Thyroid gland (tissue), 4 donors: Measurements from ENCODE around the gene MEAK7. TPM values are rescaled to one million over a fixed set of nuclear protein-coding genes. Genes with fewer than 3 reads are reported as not detected.
A peak's percentile ranks its signal among the peaks of the same experiment; 100 is the strongest.

Experiments
- DNase-seq, 2 donors: peaks; one replicate each; pipeline ENCODE4 v3.0.0-alpha.2; 2019
- H3K27ac ChIP-seq, 3 donors: fragments of 200-600 bp; sonication (generic); 1 replicate in 2 of 3; 2 replicates in 1 of 3; pipeline ENCODE4 v1.5.1; 2016 to 2019; ENCODE audit warnings: mild to moderate bottlenecking in 1 of 3, moderate library complexity in 1 of 3
- H3K27me3 ChIP-seq: fragments of 200-600 bp; sonication (generic); one replicate; pipeline ENCODE4 v1.5.1; 2019
- H3K36me3 ChIP-seq, 2 donors: fragments of 200-600 bp; sonication (generic); one replicate each; pipeline ENCODE4 v1.5.1; 2016 to 2019
- H3K4me1 ChIP-seq, 2 donors: fragments of 200-600 bp; sonication (generic); one replicate each; pipeline ENCODE4 v1.5.1; 2017 to 2019
- H3K4me3 ChIP-seq, 3 donors: fragments of 200-600 bp; sonication (generic); replicated peaks in 1 of 3; 1 replicate in 2 of 3; 2 replicates in 1 of 3; pipeline ENCODE4 v1.5.1; 2016; ENCODE audit warnings: mild to moderate bottlenecking in 1 of 3
- H3K9me3 ChIP-seq: fragments of 200-600 bp; sonication (generic); one replicate; pipeline ENCODE4 v1.5.1; 2017
- CTCF ChIP-seq, 6 experiments: fragments of 200-600 bp in 3 of 6; fragments of 450-650 bp in 3 of 6; sonication (generic) in 3 of 6; IDR thresholded peaks; one replicate each; pipeline ENCODE4 v1.5.1; 2016 to 2019; ENCODE audit warnings: antibody characterized with exemption in 6 of 6, mild to moderate bottlenecking in 2 of 6, inconsistent platforms in 1 of 6, moderate library complexity in 1 of 6
- POLR2A ChIP-seq, 2 donors: fragments of 450-650 bp; IDR thresholded peaks; one replicate each; pipeline ENCODE4 v1.6.1; 2017; ENCODE audit warnings: antibody characterized with exemption in 2 of 2, mild to moderate bottlenecking in 2 of 2, moderate library complexity in 1 of 2
- WGBS, 2 donors: methylation state at CpG; one replicate each; pipeline ENCODE4 v1.1.5; 2017; 5-methylcytosine and 5-hydroxymethylcytosine counted together
- intact Hi-C: fragments of 100-400 bp; cut with DNase I; formaldehyde crosslinking; loops from one replicate; pipeline ENCODE4 v1.15.1; 2023
- total RNA-seq, 4 donors: library from RNA; depleted of rRNA; stranded (reverse); fragments of >200 nt; gene quantifications; one replicate each; pipeline ENCODE4 v1.2.3, GENCODE V29; 2016

Gene MEAK7
- total RNA-seq, 4 donors from 2014 or later: 14.5 to 19.2 (median 16.3) TPM

GRCh38 chr16:84507011-84507982, 2.8 kb upstream of the MEAK7 start:
- no peak overlapping the region for H3K27ac ChIP-seq
- no peaks in the 10 kb centered on the region for H3K27me3 ChIP-seq
- no peaks in the 10 kb centered on the region for H3K9me3 ChIP-seq
- WGBS, 2 donors: 83 to 85% methylated on average over 26 to 27 of the region's 27 CpGs
- DNase-seq: no peak
- H3K36me3 ChIP-seq: no peaks in the 10 kb centered on the region
- no peak overlapping the region for H3K4me3 ChIP-seq
- intact Hi-C loops: no loop called here
- peaks cover 12 to 13% of the 10 kb centered on the region in 2 donors for H3K4me1 ChIP-seq
- TF ChIP-seq CTCF (IDR thresholded peaks at IDR 0.05) (no peak), POLR2A (IDR thresholded peaks at IDR 0.05) (no peak)

GRCh38 chr16:84505249-84506187, 1.1 kb upstream of the MEAK7 start:
- intact Hi-C loops: no loop called here
- Histone ChIP-seq H3K36me3 (no peaks in the 10 kb centered on the region), H3K27me3 (no peaks in the 10 kb centered on the region), H3K27ac (peak overlapping the region; percentile 71 to 84 (median 76)), H3K4me3 (peak overlapping the region in 2 of 3 donors; percentile 9 to 57), H3K9me3 (no peaks in the 10 kb centered on the region), H3K4me1 (peaks cover 12 to 13% of the 10 kb centered on the region in 2 donors)
- WGBS, 2 donors: 73 to 78% methylated on average over 31 to 33 of the region's 33 CpGs
- DNase-seq: no peak
- TF ChIP-seq POLR2A (IDR thresholded peaks at IDR 0.05) (no peak), CTCF (IDR thresholded peaks at IDR 0.05) (no peak)

GRCh38 chr16:84503751-84504395, 586 bp downstream of the MEAK7 start:
- Histone ChIP-seq H3K4me3 (peak overlapping the region; percentile 17 to 57 (median 52)), H3K27ac (peak overlapping the region; percentile 8 to 78 (median 71)), H3K27me3 (no peaks in the 10 kb centered on the region), H3K9me3 (no peaks in the 10 kb centered on the region), H3K36me3 (no peaks in the 10 kb centered on the region), H3K4me1 (peaks cover 12 to 13% of the 10 kb centered on the region in 2 donors)
- DNase-seq: no peak
- TF ChIP-seq CTCF (IDR thresholded peaks at IDR 0.05): no peak
- no peak for TF ChIP-seq POLR2A (IDR thresholded peaks at IDR 0.05)
- intact Hi-C loops: no loop called here
- 30 to 37% methylated on average over 11 to 13 of the region's 13 CpGs for WGBS, 2 donors

GRCh38 chr16:84502581-84502980, 1.9 kb downstream of the MEAK7 start:
- no peak overlapping the region for H3K27ac ChIP-seq
- H3K36me3 ChIP-seq: no peaks in the 10 kb centered on the region
- 93 to 100% methylated on average over 4 to 6 of the region's 6 CpGs for WGBS, 2 donors
- H3K9me3 ChIP-seq: no peaks in the 10 kb centered on the region
- DNase-seq: no peak
- H3K4me3 ChIP-seq: no peak overlapping the region
- intact Hi-C loops: no loop called here
- no peaks in the 10 kb centered on the region for H3K27me3 ChIP-seq
- peaks cover 12 to 13% of the 10 kb centered on the region in 2 donors for H3K4me1 ChIP-seq
- TF ChIP-seq CTCF (IDR thresholded peaks at IDR 0.05): no peak
- no peak for TF ChIP-seq POLR2A (IDR thresholded peaks at IDR 0.05)
